WTC11 (cell line): ENCODE measurements around the gene FHL5. TPM values are rescaled to one million over a fixed set of nuclear protein-coding genes. Genes with fewer than 3 reads are reported as not detected.

Experiments used
- ATAC-seq: fragments of 200-7000 bp; cut with Tn5 transposase; 2 replicates; pipeline ENCODE4 v1.10.0; 2021; ENCODE audit warnings: mild to moderate bottlenecking, moderate library complexity
- CTCF ChIA-PET: fragments of 300-600 bp; sonication (Branson Sonifier 250); formaldehyde crosslinking; loops from one replicate; lab custom pipeline; 2021; ENCODE audit warnings: antibody characterized with exemption; lab: Charles Lee
- POLR2A ChIA-PET: fragments of 350-600 bp; sonication (Branson Sonifier 250); formaldehyde crosslinking; loops from one replicate; lab custom pipeline; 2021; ENCODE audit warnings: antibody characterized with exemption; lab: Charles Lee
- DNase-seq: peaks from one replicate; pipeline ENCODE4 v3.0.0; 2021; ENCODE audit warnings: low spot score
- H3K27ac Mint-ChIP-seq: 2 replicates; pipeline ENCODE4 v1.8.0; 2021; ENCODE audit warnings: mixed read lengths
- H3K27me3 Mint-ChIP-seq: 2 replicates; pipeline ENCODE4 v1.8.0; 2021; ENCODE audit warnings: low read depth, mild to moderate bottlenecking, moderate library complexity, mixed read lengths
- H3K36me3 Mint-ChIP-seq: 2 replicates; pipeline ENCODE4 v1.8.0; 2021; ENCODE audit warnings: mixed read lengths
- H3K4me1 Mint-ChIP-seq: 2 replicates; pipeline ENCODE4 v1.8.0; 2022; ENCODE audit warnings: mixed read lengths
- H3K4me3 Mint-ChIP-seq: 2 replicates; pipeline ENCODE4 v1.8.0; 2021; ENCODE audit warnings: mild to moderate bottlenecking, moderate library complexity, mixed read lengths
- H3K9me3 Mint-ChIP-seq: 2 replicates; pipeline ENCODE4 v1.8.0; 2021; ENCODE audit warnings: mixed read lengths
- EMX1 ChIP-seq: fragments of 250-450 bp; sonication (Bioruptor Pico); IDR thresholded peaks from 2 replicates; pipeline ENCODE4 v1.8.0; 2021; ENCODE audit warnings: mild to moderate bottlenecking
- IRF2 ChIP-seq: sonication (generic); formaldehyde crosslinking; IDR thresholded peaks from 2 replicates; pipeline ENCODE4 v1.8.0; 2022; ENCODE audit warnings: low read depth, missing genetic modification reagents, borderline replicate concordance
- MXD4 ChIP-seq: fragments of 250-450 bp; sonication (Bioruptor Pico); IDR thresholded peaks from 2 replicates; pipeline ENCODE4 v1.8.0; 2021; ENCODE audit warnings: mild to moderate bottlenecking, moderate library complexity, borderline replicate concordance
- MYBL2 ChIP-seq: sonication (generic); formaldehyde crosslinking; IDR thresholded peaks from 2 replicates; pipeline ENCODE4 v1.8.1; 2023; ENCODE audit warnings: mild to moderate bottlenecking, moderate library complexity, missing genetic modification reagents
- NFATC4 ChIP-seq: fragments of 250-450 bp; sonication (Bioruptor Pico); IDR thresholded peaks from 2 replicates; pipeline ENCODE4 v1.9.0; 2021; ENCODE audit warnings: mild to moderate bottlenecking
- NR1H2 ChIP-seq: sonication (generic); formaldehyde crosslinking; IDR thresholded peaks from 2 replicates; pipeline ENCODE4 v1.9.0; 2021; ENCODE audit warnings: mild to moderate bottlenecking, moderate library complexity, missing genetic modification reagents
- PRRX2 ChIP-seq: fragments of 250-450 bp; sonication (Bioruptor Pico); IDR thresholded peaks from 2 replicates; pipeline ENCODE4 v1.8.0; 2021; ENCODE audit warnings: mild to moderate bottlenecking
- ZBTB21 ChIP-seq: sonication (generic); formaldehyde crosslinking; IDR thresholded peaks from 2 replicates; pipeline ENCODE4 v1.8.1; 2023; ENCODE audit warnings: mild to moderate bottlenecking, missing genetic modification reagents, borderline replicate concordance
- ZNF138 ChIP-seq: sonication (generic); formaldehyde crosslinking; conservative IDR thresholded peaks from 2 replicates; pipeline ENCODE4 v1.8.1; 2022; ENCODE audit warnings: mild to moderate bottlenecking, moderate library complexity, missing genetic modification reagents
- ZNF416 ChIP-seq: fragments of 250-450 bp; sonication (Bioruptor Pico); IDR thresholded peaks from 2 replicates; pipeline ENCODE4 v1.9.0; 2021; ENCODE audit warnings: mild to moderate bottlenecking, inconsistent platforms
- total RNA-seq: library from RNA; stranded (reverse); gene quantifications from 3 replicates; pipeline ENCODE4 v1.2.3, GENCODE V29; 2021
- TF ChIP-seq, protein P1 (sequence below): sonication (generic); formaldehyde crosslinking; conservative IDR thresholded peaks from 2 replicates; pipeline ENCODE4 v1.8.1; 2023; ENCODE audit warnings: mild to moderate bottlenecking, low read depth, missing genetic modification reagents, moderate library complexity
- TF ChIP-seq, protein P2 (sequence below): sonication (generic); formaldehyde crosslinking; IDR thresholded peaks from 2 replicates; pipeline ENCODE4 v1.8.1; 2022; ENCODE audit warnings: low read depth, mild to moderate bottlenecking, moderate library complexity, missing genetic modification reagents, borderline replicate concordance
- TF ChIP-seq, protein P3 (sequence below): sonication (generic); formaldehyde crosslinking; IDR thresholded peaks from 2 replicates; pipeline ENCODE4 v1.8.1; 2022; ENCODE audit warnings: mild to moderate bottlenecking, moderate library complexity, missing genetic modification reagents
- TF ChIP-seq, protein P4 (sequence below): fragments of 250-450 bp; sonication (Bioruptor Pico); IDR thresholded peaks from 2 replicates; pipeline ENCODE4 v1.8.0; 2021; ENCODE audit warnings: mild to moderate bottlenecking
- TF ChIP-seq, protein P5 (sequence below): sonication (generic); formaldehyde crosslinking; IDR thresholded peaks from 2 replicates; pipeline ENCODE4 v1.8.0; 2023; ENCODE audit warnings: missing genetic modification reagents, mild to moderate bottlenecking, borderline replicate concordance
- TF ChIP-seq, protein P6 (sequence below): sonication (generic); formaldehyde crosslinking; IDR thresholded peaks from 2 replicates; pipeline ENCODE4 v1.8.0; 2022; ENCODE audit warnings: mild to moderate bottlenecking, missing genetic modification reagents

Gene FHL5
- total RNA-seq, 1 experiment from 2014 or later, result not detected

DNA sequence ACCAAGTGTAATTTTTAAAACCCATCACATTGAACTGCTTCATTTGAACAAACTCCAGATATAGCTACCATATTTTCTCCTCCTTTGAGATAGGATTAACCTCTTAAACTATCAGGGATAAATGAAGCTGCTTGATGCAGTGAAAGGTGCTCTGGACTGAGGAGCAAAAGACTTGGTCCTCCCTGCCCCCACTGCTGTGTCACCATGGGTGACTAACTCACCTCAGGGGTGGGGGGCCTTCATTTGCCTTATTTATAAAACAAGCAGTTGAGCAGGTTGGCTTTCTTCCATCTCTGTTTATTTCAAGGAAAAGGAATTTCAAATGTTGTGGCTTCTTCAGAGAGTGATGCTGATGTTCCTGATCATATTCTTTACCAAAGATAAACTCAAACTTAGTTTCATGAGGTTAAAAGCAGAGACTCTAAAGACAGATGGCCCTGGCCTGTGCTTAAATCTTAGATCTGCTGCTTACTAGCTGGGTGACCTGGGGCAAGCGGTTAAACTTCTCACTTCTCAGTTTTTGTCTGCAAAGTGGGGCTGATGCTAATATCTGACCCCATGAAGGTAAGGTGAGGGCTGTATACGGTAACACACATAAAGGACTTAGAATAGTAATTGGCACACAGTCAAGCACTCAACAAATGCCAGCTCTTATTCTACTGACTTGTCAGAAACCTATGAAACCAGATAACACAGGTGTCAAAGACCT lies 50.5 kb downstream of the FHL5 start:
- DNase-seq, result no peak
- ATAC-seq, result no peak; the same call in 1 of the 2 replicates
- POLR2A ChIA-PET, result no interaction called here
- H3K4me1 Mint-ChIP-seq, result peaks cover 9% of the 10 kb centered on the region
- TF ChIP-seq ZNF138 (CRISPR knock-in tag) (no peak), EMX1 (CRISPR knock-in tag) (no peak), NFATC4 (CRISPR knock-in tag) (no peak), NR1H2 (CRISPR knock-in tag) (no peak), IRF2 (CRISPR knock-in tag) (no peak), MXD4 (CRISPR knock-in tag) (no peak), ZNF416 (no peak), ZBTB21 (no peak), PRRX2 (CRISPR knock-in tag) (no peak), MYBL2 (CRISPR knock-in tag) (no peak)
- TF ChIP-seq, protein P1, sequence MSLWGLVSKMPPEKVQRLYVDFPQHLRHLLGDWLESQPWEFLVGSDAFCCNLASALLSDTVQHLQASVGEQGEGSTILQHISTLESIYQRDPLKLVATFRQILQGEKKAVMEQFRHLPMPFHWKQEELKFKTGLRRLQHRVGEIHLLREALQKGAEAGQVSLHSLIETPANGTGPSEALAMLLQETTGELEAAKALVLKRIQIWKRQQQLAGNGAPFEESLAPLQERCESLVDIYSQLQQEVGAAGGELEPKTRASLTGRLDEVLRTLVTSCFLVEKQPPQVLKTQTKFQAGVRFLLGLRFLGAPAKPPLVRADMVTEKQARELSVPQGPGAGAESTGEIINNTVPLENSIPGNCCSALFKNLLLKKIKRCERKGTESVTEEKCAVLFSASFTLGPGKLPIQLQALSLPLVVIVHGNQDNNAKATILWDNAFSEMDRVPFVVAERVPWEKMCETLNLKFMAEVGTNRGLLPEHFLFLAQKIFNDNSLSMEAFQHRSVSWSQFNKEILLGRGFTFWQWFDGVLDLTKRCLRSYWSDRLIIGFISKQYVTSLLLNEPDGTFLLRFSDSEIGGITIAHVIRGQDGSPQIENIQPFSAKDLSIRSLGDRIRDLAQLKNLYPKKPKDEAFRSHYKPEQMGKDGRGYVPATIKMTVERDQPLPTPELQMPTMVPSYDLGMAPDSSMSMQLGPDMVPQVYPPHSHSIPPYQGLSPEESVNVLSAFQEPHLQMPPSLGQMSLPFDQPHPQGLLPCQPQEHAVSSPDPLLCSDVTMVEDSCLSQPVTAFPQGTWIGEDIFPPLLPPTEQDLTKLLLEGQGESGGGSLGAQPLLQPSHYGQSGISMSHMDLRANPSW (CRISPR knock-in tag), result no peak
- TF ChIP-seq, protein P2, sequence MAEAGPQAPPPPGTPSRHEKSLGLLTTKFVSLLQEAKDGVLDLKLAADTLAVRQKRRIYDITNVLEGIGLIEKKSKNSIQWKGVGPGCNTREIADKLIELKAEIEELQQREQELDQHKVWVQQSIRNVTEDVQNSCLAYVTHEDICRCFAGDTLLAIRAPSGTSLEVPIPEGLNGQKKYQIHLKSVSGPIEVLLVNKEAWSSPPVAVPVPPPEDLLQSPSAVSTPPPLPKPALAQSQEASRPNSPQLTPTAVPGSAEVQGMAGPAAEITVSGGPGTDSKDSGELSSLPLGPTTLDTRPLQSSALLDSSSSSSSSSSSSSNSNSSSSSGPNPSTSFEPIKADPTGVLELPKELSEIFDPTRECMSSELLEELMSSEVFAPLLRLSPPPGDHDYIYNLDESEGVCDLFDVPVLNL, result no peak
- TF ChIP-seq, protein P3, sequence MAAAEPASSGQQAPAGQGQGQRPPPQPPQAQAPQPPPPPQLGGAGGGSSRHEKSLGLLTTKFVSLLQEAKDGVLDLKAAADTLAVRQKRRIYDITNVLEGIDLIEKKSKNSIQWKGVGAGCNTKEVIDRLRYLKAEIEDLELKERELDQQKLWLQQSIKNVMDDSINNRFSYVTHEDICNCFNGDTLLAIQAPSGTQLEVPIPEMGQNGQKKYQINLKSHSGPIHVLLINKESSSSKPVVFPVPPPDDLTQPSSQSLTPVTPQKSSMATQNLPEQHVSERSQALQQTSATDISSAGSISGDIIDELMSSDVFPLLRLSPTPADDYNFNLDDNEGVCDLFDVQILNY (CRISPR knock-in tag), result no peak
- TF ChIP-seq, protein P4, sequence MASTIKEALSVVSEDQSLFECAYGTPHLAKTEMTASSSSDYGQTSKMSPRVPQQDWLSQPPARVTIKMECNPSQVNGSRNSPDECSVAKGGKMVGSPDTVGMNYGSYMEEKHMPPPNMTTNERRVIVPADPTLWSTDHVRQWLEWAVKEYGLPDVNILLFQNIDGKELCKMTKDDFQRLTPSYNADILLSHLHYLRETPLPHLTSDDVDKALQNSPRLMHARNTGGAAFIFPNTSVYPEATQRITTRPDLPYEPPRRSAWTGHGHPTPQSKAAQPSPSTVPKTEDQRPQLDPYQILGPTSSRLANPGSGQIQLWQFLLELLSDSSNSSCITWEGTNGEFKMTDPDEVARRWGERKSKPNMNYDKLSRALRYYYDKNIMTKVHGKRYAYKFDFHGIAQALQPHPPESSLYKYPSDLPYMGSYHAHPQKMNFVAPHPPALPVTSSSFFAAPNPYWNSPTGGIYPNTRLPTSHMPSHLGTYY (CRISPR knock-in tag), result no peak
- TF ChIP-seq, protein P5, sequence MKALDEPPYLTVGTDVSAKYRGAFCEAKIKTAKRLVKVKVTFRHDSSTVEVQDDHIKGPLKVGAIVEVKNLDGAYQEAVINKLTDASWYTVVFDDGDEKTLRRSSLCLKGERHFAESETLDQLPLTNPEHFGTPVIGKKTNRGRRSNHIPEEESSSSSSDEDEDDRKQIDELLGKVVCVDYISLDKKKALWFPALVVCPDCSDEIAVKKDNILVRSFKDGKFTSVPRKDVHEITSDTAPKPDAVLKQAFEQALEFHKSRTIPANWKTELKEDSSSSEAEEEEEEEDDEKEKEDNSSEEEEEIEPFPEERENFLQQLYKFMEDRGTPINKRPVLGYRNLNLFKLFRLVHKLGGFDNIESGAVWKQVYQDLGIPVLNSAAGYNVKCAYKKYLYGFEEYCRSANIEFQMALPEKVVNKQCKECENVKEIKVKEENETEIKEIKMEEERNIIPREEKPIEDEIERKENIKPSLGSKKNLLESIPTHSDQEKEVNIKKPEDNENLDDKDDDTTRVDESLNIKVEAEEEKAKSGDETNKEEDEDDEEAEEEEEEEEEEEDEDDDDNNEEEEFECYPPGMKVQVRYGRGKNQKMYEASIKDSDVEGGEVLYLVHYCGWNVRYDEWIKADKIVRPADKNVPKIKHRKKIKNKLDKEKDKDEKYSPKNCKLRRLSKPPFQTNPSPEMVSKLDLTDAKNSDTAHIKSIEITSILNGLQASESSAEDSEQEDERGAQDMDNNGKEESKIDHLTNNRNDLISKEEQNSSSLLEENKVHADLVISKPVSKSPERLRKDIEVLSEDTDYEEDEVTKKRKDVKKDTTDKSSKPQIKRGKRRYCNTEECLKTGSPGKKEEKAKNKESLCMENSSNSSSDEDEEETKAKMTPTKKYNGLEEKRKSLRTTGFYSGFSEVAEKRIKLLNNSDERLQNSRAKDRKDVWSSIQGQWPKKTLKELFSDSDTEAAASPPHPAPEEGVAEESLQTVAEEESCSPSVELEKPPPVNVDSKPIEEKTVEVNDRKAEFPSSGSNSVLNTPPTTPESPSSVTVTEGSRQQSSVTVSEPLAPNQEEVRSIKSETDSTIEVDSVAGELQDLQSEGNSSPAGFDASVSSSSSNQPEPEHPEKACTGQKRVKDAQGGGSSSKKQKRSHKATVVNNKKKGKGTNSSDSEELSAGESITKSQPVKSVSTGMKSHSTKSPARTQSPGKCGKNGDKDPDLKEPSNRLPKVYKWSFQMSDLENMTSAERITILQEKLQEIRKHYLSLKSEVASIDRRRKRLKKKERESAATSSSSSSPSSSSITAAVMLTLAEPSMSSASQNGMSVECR, result no peak
- TF ChIP-seq, protein P6, sequence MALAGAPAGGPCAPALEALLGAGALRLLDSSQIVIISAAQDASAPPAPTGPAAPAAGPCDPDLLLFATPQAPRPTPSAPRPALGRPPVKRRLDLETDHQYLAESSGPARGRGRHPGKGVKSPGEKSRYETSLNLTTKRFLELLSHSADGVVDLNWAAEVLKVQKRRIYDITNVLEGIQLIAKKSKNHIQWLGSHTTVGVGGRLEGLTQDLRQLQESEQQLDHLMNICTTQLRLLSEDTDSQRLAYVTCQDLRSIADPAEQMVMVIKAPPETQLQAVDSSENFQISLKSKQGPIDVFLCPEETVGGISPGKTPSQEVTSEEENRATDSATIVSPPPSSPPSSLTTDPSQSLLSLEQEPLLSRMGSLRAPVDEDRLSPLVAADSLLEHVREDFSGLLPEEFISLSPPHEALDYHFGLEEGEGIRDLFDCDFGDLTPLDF (CRISPR knock-in tag), result no peak
- no peak overlapping the region for H3K4me3 Mint-ChIP-seq
- CTCF ChIA-PET, result no interaction called here
- H3K36me3 Mint-ChIP-seq, result no peaks in the 10 kb centered on the region
- H3K9me3 Mint-ChIP-seq, result no peaks in the 10 kb centered on the region
- no peaks in the 10 kb centered on the region for H3K27me3 Mint-ChIP-seq
- no peak overlapping the region for H3K27ac Mint-ChIP-seq
